Measurements from ENCODE around the gene DNM1L. TPM values are rescaled to one million over a fixed set of nuclear protein-coding genes. Genes with fewer than 3 reads are reported as not detected.

Gene DNM1L
- total and polyA plus RNA-seq, 2 of the 4 experiments (the other 2 are of a cell fraction) = 44.8 to 70.1 TPM

GRCh38 chr12:32690927-32691326 lies 11.8 kb downstream of the DNM1L start:
- no peak overlapping the region for H2BK15ac ChIP-seq (ENCODE audit: low read depth, low read length)
- H2AK5ac ChIP-seq (ENCODE audit: low read depth, low read length) = no peak overlapping the region
- H3K9me3 ChIP-seq (ENCODE audit: control insufficient read depth, insufficient read depth, low read length) = no peaks in the 10 kb centered on the region
- no peak overlapping the region for H4K5ac ChIP-seq (ENCODE audit: low read depth, low read length)
- H3K4me3 ChIP-seq (ENCODE audit: insufficient read depth, low read depth, low read length) = no peak overlapping the region
- no peak overlapping the region for H3K4ac ChIP-seq (ENCODE audit: low read depth, low read length)
- no peak overlapping the region for H2AK9ac ChIP-seq (replicated peaks; ENCODE audit: low read depth, low read length, poor library complexity)
- no peaks in the 10 kb centered on the region; the same call in 1 of the 2 replicates for H3K9me1 ChIP-seq (ENCODE audit: insufficient read depth, low read length)
- no peak overlapping the region for H3K27ac ChIP-seq (ENCODE audit: insufficient read depth, low read length)
- intact Hi-C loops (cut with micrococcal nuclease) = no loop called here
- H3K4me2 ChIP-seq (ENCODE audit: low read depth, low read length) = no peak overlapping the region
- no peak for DNase-seq
- no peaks in the 10 kb centered on the region for H3K27me3 ChIP-seq (ENCODE audit: control insufficient read depth, insufficient read depth, low read length)
- no peak overlapping the region for H3K18ac ChIP-seq (ENCODE audit: low read depth, low read length)
- TF ChIP-seq SMC3 (IDR thresholded peaks at IDR 0.05; ENCODE audit: low read depth, low read length) = no peak
- ATAC-seq (ENCODE audit: low read depth) = no peak
- 100% methylated on average over 2 of the region's 8 CpGs; no CpG with 5 or more reads in 1 of the 2 experiments for WGBS, 2 experiments (ENCODE audit: extremely low coverage in 2 of 2, insufficient read length in 1 of 2)
- no peak overlapping the region for H4K8ac ChIP-seq (ENCODE audit: low read depth in 2 of 2, low read length in 2 of 2)
- no peak overlapping the region for H3K23ac ChIP-seq (ENCODE audit: low read depth, low read length)
- no peak overlapping the region for H3K56ac ChIP-seq (ENCODE audit: extremely low read depth, insufficient read depth, low read length)
- H4K20me1 ChIP-seq (ENCODE audit: insufficient read depth, low read length) = peaks cover 34% of the 10 kb centered on the region
- ChIA-PET CTCF (no interaction called here), POLR2A (ENCODE audit: unreplicated experiment) (no interaction called here)
- peaks cover 3% of the 10 kb centered on the region; the same call in 1 of the 2 replicates for H3K36me3 ChIP-seq (ENCODE audit: control insufficient read depth, insufficient read depth, low read length)
- no peak overlapping the region for H2BK5ac ChIP-seq (ENCODE audit: low read depth, low read length, poor library complexity, severe bottlenecking)
- peaks cover 12 to 66% of the 10 kb centered on the region in 2 experiments for H3K79me1 ChIP-seq (ENCODE audit: low read depth in 1 of 2, low read length in 2 of 2)
- H2BK20ac ChIP-seq (ENCODE audit: low read depth, low read length) = no peak overlapping the region
- no peak overlapping the region for H3K14ac ChIP-seq (replicated peaks; ENCODE audit: low read depth, low read length)
- in situ Hi-C loops (cut with MboI; ENCODE audit: low sequenced_read_pairs) = loop anchor here (25.0 kb wide), 1 partner anchor 1029 kb away; the partner anchor contains the start of gene ETFBKMT
- no TSS peak for BruUV-seq (replicated peaks)
- no peak overlapping the region for H4K91ac ChIP-seq (ENCODE audit: insufficient read depth, low read depth, low read length)
- H2AFZ ChIP-seq (replicated peaks; ENCODE audit: low read length, poor library complexity) = no peak overlapping the region
- H3K4me1 ChIP-seq (ENCODE audit: control insufficient read depth, insufficient read depth, low read length) = no peaks in the 10 kb centered on the region
- no peak overlapping the region for H3K9ac ChIP-seq (ENCODE audit: low read depth, low read length)
- dilution Hi-C loops (cut with HindIII; ENCODE audit: low sequenced_read_pairs, unreplicated experiment) = no loop called here
- H2BK120ac ChIP-seq (ENCODE audit: low read depth, low read length) = no peak overlapping the region
